ENCODE measurements around the gene SETBP1. TPM values are rescaled to one million over a fixed set of nuclear protein-coding genes. Genes with fewer than 3 reads are reported as not detected.

The SETBP1 gene
- total and polyA plus RNA-seq, 2 of the 4 experiments (the other 2 are of a cell fraction) = 0.19 to 0.36 TPM

DNA sequence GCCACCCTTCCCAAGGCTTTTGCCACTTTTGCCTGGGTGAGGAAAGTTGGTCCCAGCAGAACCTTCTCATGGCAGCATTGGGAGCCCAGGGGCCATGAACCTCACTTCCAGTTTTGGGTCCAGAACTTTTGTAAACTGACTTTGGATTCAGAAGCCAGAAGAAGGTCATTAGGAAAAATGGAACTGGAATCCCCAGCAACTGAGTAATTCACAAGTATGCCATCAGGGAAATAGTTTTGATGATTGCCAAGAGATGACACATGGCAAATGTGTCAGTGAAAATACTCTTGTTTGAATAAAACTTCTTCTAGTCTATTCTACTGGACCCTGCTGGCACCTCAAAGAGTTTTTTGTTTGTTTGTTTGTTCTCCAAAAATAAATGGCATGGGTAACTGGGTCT is 203.7 kb downstream of the SETBP1 start:
- no peak overlapping the region for H3K4me2 ChIP-seq (ENCODE audit: low read depth, low read length)
- H3K9ac ChIP-seq (ENCODE audit: low read depth, low read length) = no peak overlapping the region

More for the DNA sequence above, 203.7 kb downstream of the SETBP1 start:
- H4K5ac ChIP-seq (ENCODE audit: low read depth, low read length) = no peak overlapping the region
- ChIA-PET POLR2A (ENCODE audit: unreplicated experiment) (no interaction called here), CTCF (no interaction called here)
- no TSS peak for BruUV-seq (replicated peaks)
- H3K27ac ChIP-seq (ENCODE audit: insufficient read depth, low read length) = no peak overlapping the region
- no peak overlapping the region for H4K8ac ChIP-seq (ENCODE audit: low read depth in 2 of 2, low read length in 2 of 2)
- dilution Hi-C loops (cut with HindIII; ENCODE audit: low sequenced_read_pairs, unreplicated experiment) (no loop called here), intact Hi-C loops (cut with micrococcal nuclease) (no loop called here), in situ Hi-C loops (cut with MboI; ENCODE audit: low sequenced_read_pairs) (loop anchor here (25.0 kb wide), 1 partner anchor 747 kb away; no protein-coding TSS in a partner anchor)
- no peaks in the 10 kb centered on the region for H3K36me3 ChIP-seq (ENCODE audit: control insufficient read depth, insufficient read depth, low read length)
- TF ChIP-seq MAFK (IDR thresholded peaks at IDR 0.05; ENCODE audit: low read depth, low read length) = no peak
- TF ChIP-seq FOS (IDR thresholded peaks at IDR 0.05; ENCODE audit: low read depth, low read length) = no peak
- no peak for TF ChIP-seq RCOR1 (IDR thresholded peaks at IDR 0.05; ENCODE audit: insufficient replicate concordance, low read length)
- TF ChIP-seq, protein P1, sequence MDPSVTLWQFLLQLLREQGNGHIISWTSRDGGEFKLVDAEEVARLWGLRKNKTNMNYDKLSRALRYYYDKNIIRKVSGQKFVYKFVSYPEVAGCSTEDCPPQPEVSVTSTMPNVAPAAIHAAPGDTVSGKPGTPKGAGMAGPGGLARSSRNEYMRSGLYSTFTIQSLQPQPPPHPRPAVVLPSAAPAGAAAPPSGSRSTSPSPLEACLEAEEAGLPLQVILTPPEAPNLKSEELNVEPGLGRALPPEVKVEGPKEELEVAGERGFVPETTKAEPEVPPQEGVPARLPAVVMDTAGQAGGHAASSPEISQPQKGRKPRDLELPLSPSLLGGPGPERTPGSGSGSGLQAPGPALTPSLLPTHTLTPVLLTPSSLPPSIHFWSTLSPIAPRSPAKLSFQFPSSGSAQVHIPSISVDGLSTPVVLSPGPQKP (IDR thresholded peaks at IDR 0.05; ENCODE audit: borderline replicate concordance, low read depth, low read length) = no peak
- TF ChIP-seq CEBPB (IDR thresholded peaks at IDR 0.05; ENCODE audit: low read depth, low read length) = no peak
- TF ChIP-seq, protein P2, sequence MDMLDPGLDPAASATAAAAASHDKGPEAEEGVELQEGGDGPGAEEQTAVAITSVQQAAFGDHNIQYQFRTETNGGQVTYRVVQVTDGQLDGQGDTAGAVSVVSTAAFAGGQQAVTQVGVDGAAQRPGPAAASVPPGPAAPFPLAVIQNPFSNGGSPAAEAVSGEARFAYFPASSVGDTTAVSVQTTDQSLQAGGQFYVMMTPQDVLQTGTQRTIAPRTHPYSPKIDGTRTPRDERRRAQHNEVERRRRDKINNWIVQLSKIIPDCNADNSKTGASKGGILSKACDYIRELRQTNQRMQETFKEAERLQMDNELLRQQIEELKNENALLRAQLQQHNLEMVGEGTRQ (IDR thresholded peaks at IDR 0.05; ENCODE audit: low read depth, low read length) = no peak
- TF ChIP-seq POLR2A (IDR thresholded peaks at IDR 0.05; ENCODE audit: low read depth, low read length) = no peak
- TF ChIP-seq RAD21 (IDR thresholded peaks at IDR 0.05; ENCODE audit: low read length) = no peak
- TF ChIP-seq MXI1 (IDR thresholded peaks at IDR 0.05; ENCODE audit: borderline replicate concordance, low read depth, low read length) = no peak
- no peak for TF ChIP-seq BHLHE40 (IDR thresholded peaks at IDR 0.05; ENCODE audit: low read depth, low read length)
- no peak for TF ChIP-seq RFX5 (IDR thresholded peaks at IDR 0.05; ENCODE audit: low read depth, low read length)
- no peak for TF ChIP-seq SMC3 (IDR thresholded peaks at IDR 0.05; ENCODE audit: low read depth, low read length)
- TF ChIP-seq NFE2L2 (IDR thresholded peaks at IDR 0.05; ENCODE audit: low read depth, low read length) = no peak
- H3K4ac ChIP-seq (ENCODE audit: low read depth, low read length) = no peak overlapping the region
- no peaks in the 10 kb centered on the region for H4K20me1 ChIP-seq (ENCODE audit: insufficient read depth, low read length)
- H3K9me1 ChIP-seq (ENCODE audit: insufficient read depth, low read length) = no peaks in the 10 kb centered on the region
- no peak overlapping the region for H3K23ac ChIP-seq (ENCODE audit: low read depth, low read length)
- no peaks in the 10 kb centered on the region for H3K4me1 ChIP-seq (ENCODE audit: control insufficient read depth, insufficient read depth, low read length)
- no peaks in the 10 kb centered on the region for H3K9me3 ChIP-seq (ENCODE audit: control insufficient read depth, insufficient read depth, low read length)
- H2BK120ac ChIP-seq (ENCODE audit: low read depth, low read length) = no peak overlapping the region
- no peak overlapping the region for H3K14ac ChIP-seq (replicated peaks; ENCODE audit: low read depth, low read length)
- H3K27me3 ChIP-seq (ENCODE audit: control insufficient read depth, insufficient read depth, low read length) = no peaks in the 10 kb centered on the region; the same call in 1 of the 2 replicates
- no peak overlapping the region for H2BK20ac ChIP-seq (ENCODE audit: low read depth, low read length)
- DNase-seq = no peak
- H2AK9ac ChIP-seq (replicated peaks; ENCODE audit: low read depth, low read length, poor library complexity) = no peak overlapping the region
- H2BK5ac ChIP-seq (ENCODE audit: low read depth, low read length, poor library complexity, severe bottlenecking) = no peak overlapping the region
- no peak overlapping the region for H4K91ac ChIP-seq (ENCODE audit: insufficient read depth, low read depth, low read length)
- H3K56ac ChIP-seq (ENCODE audit: extremely low read depth, insufficient read depth, low read length) = no peak overlapping the region
- no peaks in the 10 kb centered on the region for H3K79me1 ChIP-seq (ENCODE audit: low read depth in 1 of 2, low read length in 2 of 2)
- no peak overlapping the region for H3K4me3 ChIP-seq (ENCODE audit: insufficient read depth, low read depth, low read length)
- H2BK15ac ChIP-seq (ENCODE audit: low read depth, low read length) = no peak overlapping the region
- H2AK5ac ChIP-seq (ENCODE audit: low read depth, low read length) = no peak overlapping the region
- no peak for ATAC-seq (ENCODE audit: low read depth)
- H3K18ac ChIP-seq (ENCODE audit: low read depth, low read length) = no peak overlapping the region
- no peak overlapping the region for H2AFZ ChIP-seq (replicated peaks; ENCODE audit: low read length, poor library complexity)

Data from IMR-90 (cell line).